Panc1 (cell line): ENCODE measurements around the gene MOB2. TPM values are rescaled to one million over a fixed set of nuclear protein-coding genes. Genes with fewer than 3 reads are reported as not detected.

Source experiments
- ATAC-seq: fragments of 200-7000 bp; cut with Tn5 transposase; 2 replicates; pipeline ENCODE4 v1.9.1; 2020; ENCODE audit warnings: mild to moderate bottlenecking, moderate library complexity
- BruUV-seq: library from RNA; stranded (reverse); fragments of 400-500 nt; replicated peaks from 2 replicates; lab custom pipeline; 2021; lab: Mats Ljungman, UMichigan
- CTCF ChIA-PET: fragments of 300-600 bp; sonication (Branson Sonifier 250); formaldehyde crosslinking; loops from one replicate; lab custom pipeline; 2022; ENCODE audit warnings: antibody characterized with exemption; lab: Charles Lee
- POLR2A ChIA-PET: fragments of 300-600 bp; sonication (Branson Sonifier 250); formaldehyde crosslinking; loops from one replicate; lab custom pipeline; 2022; ENCODE audit warnings: antibody characterized with exemption; lab: Charles Lee
- DNase-seq: peaks from one replicate; pipeline ENCODE4 v3.0.0-alpha.2; 2010; ENCODE audit warnings: low read depth, low spot score
- H3K27ac ChIP-seq: 2 replicates; pipeline ENCODE4 v1.5.1; 2011; ENCODE audit warnings: mild to moderate bottlenecking, low read length, inconsistent platforms
- H3K27me3 ChIP-seq: fragments of 200-500 bp; sonication (Bioruptor generic); 2 replicates; pipeline ENCODE4 v1.6.0; 2014; ENCODE audit warnings: low read length, inconsistent platforms; ENCODE audit not compliant: control insufficient read depth, insufficient read depth
- H3K36me3 ChIP-seq: fragments of 200-500 bp; sonication (Bioruptor generic); 2 replicates; pipeline ENCODE4 v1.5.1; 2014; ENCODE audit warnings: inconsistent platforms, mild to moderate bottlenecking, low read length, moderate library complexity; ENCODE audit not compliant: control insufficient read depth, insufficient read depth
- H3K4me1 ChIP-seq: 2 replicates; pipeline ENCODE4 v1.5.1; 2011; ENCODE audit warnings: inconsistent platforms, mild to moderate bottlenecking, low read length, moderate library complexity; ENCODE audit not compliant: control insufficient read depth, insufficient read depth
- H3K4me3 ChIP-seq, 2 experiments: 2 replicates each; pipeline ENCODE4 v1.5.1; 2011 to 2012; ENCODE audit warnings: low read depth in 2 of 2, low read length in 2 of 2, mild to moderate bottlenecking in 2 of 2, inconsistent platforms in 1 of 2, moderate library complexity in 1 of 2
- H3K9me3 ChIP-seq: fragments of 200-500 bp; sonication (Bioruptor generic); 2 replicates; pipeline ENCODE4 v1.5.1; 2014; ENCODE audit warnings: low read depth, mild to moderate bottlenecking, inconsistent platforms, low read length, moderate library complexity; ENCODE audit not compliant: control insufficient read depth, insufficient read depth
- CTCF ChIP-seq: fragments of 450-650 bp; IDR thresholded peaks from 2 replicates; pipeline ENCODE4 v1.5.1; 2017; ENCODE audit warnings: mild to moderate bottlenecking
- POLR2AphosphoS5 ChIP-seq: IDR thresholded peaks from 2 replicates; pipeline ENCODE4 v1.6.1; 2012; ENCODE audit warnings: mild to moderate bottlenecking, low read depth, low read length, moderate library complexity
- REST ChIP-seq, 2 experiments: IDR thresholded peaks; 2 replicates each; pipeline ENCODE4 v1.6.1; 2011 to 2012; ENCODE audit warnings: low read depth in 2 of 2, control low read depth in 1 of 2, low read length in 1 of 2, mild to moderate bottlenecking in 1 of 2, moderate library complexity in 1 of 2; ENCODE audit not compliant: insufficient read depth in 1 of 2
- SIN3A ChIP-seq: IDR thresholded peaks from 2 replicates; pipeline ENCODE4 v1.6.1; 2012; ENCODE audit warnings: low read depth, mild to moderate bottlenecking, low read length, moderate library complexity, borderline replicate concordance; ENCODE audit not compliant: insufficient read depth
- TCF7L2 ChIP-seq: IDR thresholded peaks from 2 replicates; pipeline ENCODE4 v1.6.1; 2011; ENCODE audit warnings: mild to moderate bottlenecking, low read depth, low read length, inconsistent platforms
- in situ Hi-C: cut with HindIII; loops from 2 replicates; pipeline ENCODE4 v1.10.0; 2016; ENCODE audit warnings: low sequenced_read_pairs, low pct_unique_long_range_greater_than_20kb
- intact Hi-C: fragments of 100-400 bp; cut with micrococcal nuclease; formaldehyde crosslinking; loops from one replicate; pipeline ENCODE4 v1.10.0; 2022; ENCODE audit not compliant: unreplicated experiment
- total RNA-seq: library from RNA; stranded (reverse); gene quantifications from one replicate; pipeline ENCODE4 v1.2.1, GENCODE V29; 2021; ENCODE audit not compliant: unreplicated experiment

MOB2 gene
- total RNA-seq, 1 experiment from 2014 or later: 51.2 TPM

GRCh38 chr11:1479678-1480118 lies 6.9 kb downstream of the MOB2 start:
- Histone ChIP-seq H3K4me3 (no peak overlapping the region), H3K4me1 (no peaks in the 10 kb centered on the region), H3K9me3 (no peaks in the 10 kb centered on the region), H3K27me3 (no peaks in the 10 kb centered on the region), H3K27ac (no peak overlapping the region), H3K36me3 (no peaks in the 10 kb centered on the region)
- CTCF ChIA-PET: no interaction called here
- intact Hi-C loops (no loop called here), in situ Hi-C loops (no loop called here)
- no peak for TF ChIP-seq REST (IDR thresholded peaks at IDR 0.05; ENCODE audit: insufficient read depth in 1 of 2, low read depth in 2 of 2, low read length in 1 of 2)
- TF ChIP-seq SIN3A: no peak
- TF ChIP-seq POLR2AphosphoS5: no peak
- no peak for TF ChIP-seq CTCF
- TF ChIP-seq TCF7L2: no peak
- BruUV-seq: no TSS peak
- ATAC-seq: no peak
- POLR2A ChIA-PET: no interaction called here
- no peak for DNase-seq

- CTCF ChIA-PET: no interaction called here
Measured at GRCh38 chr11:1479006-1479677, 7.4 kb downstream of the MOB2 start.

More at GRCh38 chr11:1479006-1479677, 7.4 kb downstream of the MOB2 start:
- ATAC-seq: no peak
- DNase-seq: no peak
- POLR2A ChIA-PET: no interaction called here
- TF ChIP-seq SIN3A: no peak
- TF ChIP-seq TCF7L2: no peak
- TF ChIP-seq REST (IDR thresholded peaks at IDR 0.05; ENCODE audit: insufficient read depth in 1 of 2, low read depth in 2 of 2, low read length in 1 of 2): no peak
- no peak for TF ChIP-seq POLR2AphosphoS5
- TF ChIP-seq CTCF: no peak
- Histone ChIP-seq H3K27ac (no peak overlapping the region), H3K4me1 (no peaks in the 10 kb centered on the region), H3K4me3 (no peak overlapping the region), H3K36me3 (no peaks in the 10 kb centered on the region), H3K9me3 (no peaks in the 10 kb centered on the region), H3K27me3 (no peaks in the 10 kb centered on the region)
- BruUV-seq: no TSS peak
- intact Hi-C loops (no loop called here), in situ Hi-C loops (no loop called here)
